ENCODE results near the gene NRXN3.
"Not testable (repeated sequence)": the region's sequence is repeated elsewhere in the genome, so short reads cannot be mapped to it uniquely, and the experiment has no call there.

The NRXN3 gene

DNA sequence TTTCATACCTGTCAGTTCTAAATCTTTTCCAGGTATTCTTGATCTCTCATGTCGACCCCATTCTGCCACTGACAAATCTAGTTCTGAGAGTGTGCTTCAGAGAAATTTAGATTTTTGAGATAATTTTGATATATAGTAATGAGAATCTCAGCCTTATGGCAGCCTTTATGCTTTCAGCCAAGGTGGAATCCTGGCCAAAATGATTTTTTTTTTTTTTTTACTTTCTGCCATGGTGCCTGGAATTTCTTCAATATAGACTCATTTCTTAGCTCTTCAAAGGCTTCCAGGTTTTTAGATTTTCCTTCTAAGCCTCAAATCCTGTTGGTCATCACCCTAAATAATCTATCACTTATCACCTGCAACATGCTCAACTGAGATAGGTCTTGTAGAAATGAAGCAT is 926.6 kb downstream of the NRXN3 start:
- no peak for DNase-seq

DNA sequence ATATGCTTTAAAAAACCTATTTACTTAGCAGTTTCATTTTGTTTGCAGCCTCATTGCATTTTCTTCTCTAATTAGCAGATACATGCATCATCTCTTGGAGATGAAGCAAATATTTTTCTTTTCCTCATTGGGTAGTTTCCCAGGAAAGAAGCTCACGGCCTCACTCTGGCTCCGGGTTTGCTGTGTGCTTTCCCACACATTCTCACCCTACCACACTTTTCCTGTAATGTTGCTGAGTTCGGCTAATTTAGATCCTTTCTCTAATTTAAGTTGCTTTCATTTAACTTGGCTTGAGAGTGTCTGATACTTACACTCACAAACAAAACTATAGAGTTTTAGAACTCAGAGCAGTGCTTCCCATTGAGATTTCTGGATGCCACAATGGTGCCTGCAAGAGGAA is 928.2 kb downstream of the NRXN3 start:
- DNase-seq, result no peak

DNA sequence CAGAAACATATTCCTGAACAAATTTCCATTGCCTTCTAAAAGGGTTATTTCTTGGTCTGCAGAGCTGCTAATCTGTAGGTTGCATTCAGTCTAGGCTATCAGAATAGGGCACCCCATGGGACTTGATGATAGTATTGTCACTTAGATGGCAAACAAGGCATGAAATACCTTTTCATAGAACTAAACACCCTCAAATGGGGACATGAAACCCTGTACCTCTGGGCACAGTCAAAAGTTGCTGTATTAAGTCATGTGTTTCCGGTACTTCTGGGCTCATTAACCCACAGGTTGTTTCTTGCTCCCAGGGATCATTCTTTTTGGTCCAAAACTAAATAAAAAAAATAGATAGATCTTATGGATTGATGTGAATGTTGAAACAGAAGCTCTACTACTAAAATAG is 930.4 kb downstream of the NRXN3 start:
- no peak for DNase-seq

DNA sequence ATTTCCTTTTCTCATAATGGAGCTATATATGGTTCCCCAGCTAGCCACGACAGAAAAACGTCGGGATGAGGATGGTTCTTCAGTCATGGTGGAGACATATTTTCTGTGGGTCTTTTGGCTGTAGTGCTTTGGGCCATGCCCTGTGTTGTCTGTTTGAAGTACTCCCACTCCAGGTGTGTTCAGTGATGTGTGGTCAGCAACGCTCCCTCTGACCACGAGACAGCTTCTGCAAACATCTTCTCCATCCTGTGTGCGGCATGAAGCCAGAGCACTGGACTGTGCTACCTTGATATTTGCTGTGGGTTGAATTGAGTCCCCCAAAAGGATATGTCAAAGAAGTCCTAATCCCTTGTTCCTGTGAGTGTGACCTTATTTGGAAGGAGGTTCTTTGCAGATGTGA is 931.2 kb downstream of the NRXN3 start:
- no peak for DNase-seq

DNA sequence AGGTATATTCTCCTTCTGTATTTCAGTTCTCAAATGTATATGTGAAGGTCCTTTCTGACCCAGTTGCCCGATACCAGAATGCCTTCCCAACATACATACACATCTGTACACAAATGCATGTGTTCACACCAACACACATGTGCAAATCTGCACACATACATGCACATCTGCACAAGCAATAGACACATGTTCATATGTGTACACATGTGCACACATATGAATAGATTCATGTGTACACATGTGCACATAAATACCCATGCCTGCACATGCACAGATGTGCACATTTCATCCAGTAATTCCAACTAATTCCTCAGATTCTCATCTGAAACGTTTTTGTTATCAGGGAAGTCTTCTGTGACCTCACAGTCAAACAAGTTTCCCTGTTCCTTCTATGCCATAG is 933.6 kb downstream of the NRXN3 start:
- DNase-seq, result no peak

- not testable (repeated sequence) for DNase-seq
These were observed 940.4 kb downstream of the NRXN3 start for GRCh38 chr14:79110564-79110963.

DNA sequence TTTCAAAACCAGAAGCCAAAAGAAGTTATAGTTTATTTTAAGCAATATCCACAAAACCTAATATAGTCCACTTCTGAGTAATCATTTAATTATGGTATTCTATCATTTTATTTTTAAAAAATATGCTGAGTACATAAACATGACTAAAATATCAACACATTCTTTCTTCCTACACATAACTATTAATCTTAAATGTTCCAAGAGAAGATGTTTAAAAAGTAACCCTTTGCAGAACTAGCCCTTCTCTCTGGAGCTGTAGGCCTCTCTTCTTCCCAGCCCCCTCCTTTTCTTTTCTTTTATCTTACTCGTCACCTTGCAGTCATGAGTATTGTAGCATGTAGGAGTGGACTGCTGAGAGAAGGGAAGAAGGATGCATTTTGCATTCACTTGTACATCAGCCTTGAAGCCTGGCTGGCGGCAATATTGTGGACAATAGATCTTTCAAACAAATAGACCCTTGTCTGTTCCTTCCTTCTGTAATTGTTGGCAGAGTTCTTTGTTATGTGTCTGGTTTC is 941.9 kb downstream of the NRXN3 start:
- DNase-seq, result no peak

- no peak for DNase-seq
These were observed 947.4 kb downstream of the NRXN3 start for GRCh38 chr14:79117561-79117960.

GRCh38 chr14:79118291-79118690 is 948.1 kb downstream of the NRXN3 start:
- no peak for DNase-seq

GRCh38 chr14:79134361-79134760 is 964.2 kb downstream of the NRXN3 start:
- DNase-seq, result no peak

DNA sequence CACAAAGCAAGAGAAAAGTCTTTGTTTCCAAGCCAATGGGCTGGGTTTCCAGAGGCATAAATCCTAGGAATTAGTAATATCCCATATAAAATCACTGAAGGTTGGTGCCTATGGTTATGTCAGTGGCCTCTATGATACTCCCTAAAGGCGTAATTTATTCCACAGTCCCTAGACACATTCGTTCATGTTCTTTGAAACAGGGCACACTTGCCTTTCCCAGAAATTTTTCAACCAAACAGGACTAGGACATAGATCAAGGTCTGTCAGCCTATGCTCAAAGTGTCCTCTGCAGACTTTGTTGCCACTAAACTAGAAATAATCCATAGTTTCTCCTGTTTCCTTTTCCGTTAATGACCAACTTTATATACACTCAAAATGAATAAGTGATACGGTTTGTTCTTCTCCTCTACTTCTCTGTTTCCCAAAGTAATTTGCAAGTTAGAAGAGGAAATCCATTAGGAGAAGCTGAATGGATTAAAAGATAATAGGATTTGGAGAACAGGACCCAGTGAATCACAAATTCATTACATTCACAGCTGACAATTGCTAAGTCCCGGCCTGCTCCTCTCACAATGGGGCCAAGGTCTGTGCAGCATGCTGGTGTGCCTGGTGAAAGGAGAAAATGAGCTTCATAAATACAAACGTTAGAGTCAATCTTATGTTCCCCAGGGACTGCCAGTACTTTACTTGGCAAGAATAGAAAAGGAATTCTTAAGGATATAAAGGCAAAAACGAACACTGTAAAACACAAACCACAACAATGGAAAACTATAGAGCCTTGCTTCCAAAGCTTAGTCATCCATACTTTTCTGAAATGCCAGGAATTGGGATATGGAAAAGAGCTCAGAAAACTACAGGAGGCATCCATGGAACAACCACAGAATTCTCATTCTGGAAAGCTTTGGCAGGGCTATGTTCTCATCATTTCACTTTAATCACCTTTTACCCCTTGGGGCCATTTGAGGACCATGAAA is 966.2 kb downstream of the NRXN3 start:
- no peak for DNase-seq

DNA sequence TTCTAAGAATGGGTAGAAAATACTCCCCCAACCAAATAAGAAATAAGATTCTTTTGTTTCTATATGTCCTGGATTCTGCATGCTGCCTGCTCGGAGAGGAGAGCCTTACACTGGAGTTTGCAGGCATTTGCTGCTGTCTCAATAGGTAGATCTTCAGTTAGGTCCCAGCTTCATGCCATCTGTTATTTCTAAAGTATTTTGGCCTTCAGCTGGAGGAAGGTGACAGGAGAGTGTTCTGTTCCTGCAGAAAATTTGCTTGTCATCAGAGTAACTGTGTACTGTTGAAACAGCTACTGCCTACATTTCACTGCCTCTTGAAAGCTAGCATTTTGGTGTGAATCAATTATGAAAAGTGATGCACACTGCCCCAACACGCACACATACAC is 966.9 kb downstream of the NRXN3 start:
- DNase-seq, result no peak

DNA sequence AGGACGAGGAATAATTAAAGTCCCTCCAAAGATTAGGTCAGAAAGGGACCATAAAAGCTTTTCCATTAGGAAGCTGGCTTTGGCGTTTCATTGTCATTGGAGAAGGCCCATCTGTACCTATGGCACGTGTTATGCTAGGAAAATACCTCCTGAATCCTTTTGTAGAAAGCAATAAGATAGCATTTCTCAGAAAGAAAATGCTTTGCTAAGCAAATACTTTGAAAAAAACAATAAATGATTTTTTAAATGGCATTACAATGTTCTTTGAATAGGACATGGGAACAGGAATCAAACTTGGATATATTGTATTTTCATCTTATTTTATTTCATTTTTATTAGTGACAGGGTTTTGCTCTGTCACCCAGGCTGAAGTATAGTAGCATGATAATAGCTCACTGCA is 967.7 kb downstream of the NRXN3 start:
- no peak for DNase-seq

- DNase-seq, result no peak
These were observed 974.7 kb downstream of the NRXN3 start for GRCh38 chr14:79144896-79145295.

- no peak for DNase-seq
These were observed 980.1 kb downstream of the NRXN3 start for GRCh38 chr14:79150226-79150625.

GRCh38 chr14:79157369-79157768 is 987.2 kb downstream of the NRXN3 start:
- DNase-seq, result no peak

GRCh38 chr14:79161571-79161970 is 991.4 kb downstream of the NRXN3 start:
- DNase-seq, result no peak

GRCh38 chr14:79162833-79163232 is 992.7 kb downstream of the NRXN3 start:
- no peak for DNase-seq

GRCh38 chr14:79165471-79166090 is 995.4 kb downstream of the NRXN3 start:
- DNase-seq, result no peak

DNA sequence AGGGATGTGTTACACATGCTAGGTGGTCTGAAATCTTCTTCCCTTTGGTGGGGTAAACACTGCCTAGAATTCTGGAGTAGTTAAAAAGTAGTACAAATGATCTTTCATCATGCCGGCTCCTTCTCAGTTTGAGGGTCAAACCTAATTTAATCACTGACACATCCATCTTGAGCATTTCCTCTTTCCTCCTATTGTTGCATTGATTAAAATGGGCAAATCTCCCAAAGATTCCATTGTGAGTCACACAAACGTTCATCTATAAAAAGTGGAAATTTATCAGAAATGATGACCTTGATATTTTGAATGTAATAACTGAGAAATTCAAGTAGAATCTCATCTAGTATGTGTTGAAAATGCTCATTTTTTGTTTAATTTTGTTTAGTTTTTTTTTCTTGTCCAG is 996.0 kb downstream of the NRXN3 start:
- no peak for DNase-seq

GRCh38 chr14:79167957-79168356 is 997.8 kb downstream of the NRXN3 start:
- DNase-seq, result no peak

GRCh38 chr14:79175671-79176070 is 1005.5 kb downstream of the NRXN3 start:
- no peak for DNase-seq

- no peak for DNase-seq
These were observed 1006.9 kb downstream of the NRXN3 start for GRCh38 chr14:79177106-79177505.

- no peak for DNase-seq
These were observed 1008.5 kb downstream of the NRXN3 start for GRCh38 chr14:79178719-79179118.

Data from T1000 (cell line).